Body of pancreas (tissue), 4 donors: ENCODE data around the gene HTT.

Source experiments
- CTCF ChIP-seq, 7 experiments: fragments of 450-650 bp in 4 of 7; fragments of 200-600 bp in 3 of 7; sonication (generic) in 3 of 7; IDR thresholded peaks; one replicate each; pipeline ENCODE4 v1.5.1; 2016 to 2019; ENCODE audit warnings: antibody characterized with exemption in 7 of 7
- POLR2A ChIP-seq, 3 donors: fragments of 450-650 bp; IDR thresholded peaks; one replicate each; pipeline ENCODE4 v1.6.1; 2016; ENCODE audit warnings: antibody characterized with exemption in 3 of 3, mild to moderate bottlenecking in 2 of 3

DNA sequence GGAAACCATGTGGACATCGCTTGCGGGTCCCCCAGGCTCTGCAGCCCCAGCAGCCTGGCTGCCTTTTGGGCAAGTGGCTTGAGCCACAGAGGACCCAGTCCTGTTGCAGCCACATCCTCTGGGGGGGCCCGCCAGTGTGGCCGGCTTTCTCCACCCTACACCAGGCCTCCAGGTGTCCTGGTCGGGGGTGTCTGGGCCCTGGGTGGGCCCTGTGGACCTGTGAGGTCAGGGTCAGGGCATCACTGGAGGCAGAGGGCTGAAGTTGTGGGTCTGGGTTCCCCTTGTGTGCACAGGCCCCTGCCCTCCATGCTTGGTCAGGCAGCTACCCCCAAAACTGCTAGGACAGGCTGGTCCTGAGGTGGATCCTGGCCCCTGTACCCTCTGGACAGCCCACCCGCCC lies 171.2 kb downstream of the HTT start:
- TF ChIP-seq CTCF (IDR thresholded peaks at IDR 0.05) (no peak), POLR2A (IDR thresholded peaks at IDR 0.05) (no peak)
